T-helper 1 cell treated with Interleukin-12 subunit alpha and Interleukin-12 subunit beta and Interleukin-4 antibody, amounts not matched to agents 30 ng/mL and 1 ng/mL, for 36 hours (primary cell): ENCODE data around the gene SSPN. TPM values are rescaled to one million over a fixed set of nuclear protein-coding genes. Genes with fewer than 3 reads are reported as not detected.

Experiments used
- intact Hi-C: fragments of 100-400 bp; cut with micrococcal nuclease; formaldehyde crosslinking; loops from one replicate; pipeline ENCODE4 v1.15.1; 2024
- total RNA-seq: library from RNA; stranded (reverse); gene quantifications from 2 replicates; pipeline ENCODE4 v1.2.3, GENCODE V29; 2022

Gene SSPN, protein sequence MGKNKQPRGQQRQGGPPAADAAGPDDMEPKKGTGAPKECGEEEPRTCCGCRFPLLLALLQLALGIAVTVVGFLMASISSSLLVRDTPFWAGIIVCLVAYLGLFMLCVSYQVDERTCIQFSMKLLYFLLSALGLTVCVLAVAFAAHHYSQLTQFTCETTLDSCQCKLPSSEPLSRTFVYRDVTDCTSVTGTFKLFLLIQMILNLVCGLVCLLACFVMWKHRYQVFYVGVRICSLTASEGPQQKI
- not detected in 2 replicates for total RNA-seq

DNA sequence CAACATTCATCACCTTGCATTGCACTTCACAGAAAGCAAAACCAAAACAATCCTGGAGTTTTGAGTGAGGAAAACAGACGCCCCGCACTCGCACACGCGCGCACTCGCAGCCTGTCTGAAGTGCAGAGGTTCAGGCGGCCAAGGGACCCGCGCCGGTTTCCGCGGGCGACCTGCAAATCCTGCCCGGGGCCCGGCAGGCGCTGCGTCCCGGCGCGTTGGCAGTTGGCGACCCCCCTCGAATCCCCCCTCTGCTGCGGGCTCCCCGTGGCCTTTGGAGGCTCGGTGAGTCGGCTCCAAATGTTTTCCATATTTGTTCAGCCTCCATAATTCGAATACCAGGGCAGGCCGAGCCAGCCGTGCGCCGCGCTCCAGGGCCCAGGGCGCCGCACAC is at the start of gene SSPN:
TSS of gene SSPN (plus strand) at position 324 of the 391 bp plus-strand sequence. CDS start 100 bp downstream, outside the sequence.
- intact Hi-C loops = no loop called here

DNA sequence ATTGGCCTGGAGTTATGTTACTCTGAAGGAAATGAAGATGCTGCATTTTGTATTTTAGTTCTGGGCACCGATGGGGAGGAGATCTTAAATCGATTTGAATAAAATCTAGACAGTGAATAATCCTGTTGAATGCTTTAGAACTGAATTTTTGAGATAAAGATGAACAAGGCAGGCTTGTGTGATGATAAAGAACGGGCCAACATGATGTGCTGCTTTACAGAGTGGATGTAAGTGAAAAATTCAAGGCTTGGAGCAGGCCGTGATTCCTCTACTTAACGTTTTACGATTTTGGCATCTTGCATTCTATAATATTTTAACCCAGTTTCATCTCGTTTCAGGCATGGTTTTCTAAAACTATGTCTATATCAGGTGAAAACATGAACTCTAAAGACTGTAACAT is 47.1 kb upstream of the SSPN start:
- intact Hi-C loops = no loop called here

DNA sequence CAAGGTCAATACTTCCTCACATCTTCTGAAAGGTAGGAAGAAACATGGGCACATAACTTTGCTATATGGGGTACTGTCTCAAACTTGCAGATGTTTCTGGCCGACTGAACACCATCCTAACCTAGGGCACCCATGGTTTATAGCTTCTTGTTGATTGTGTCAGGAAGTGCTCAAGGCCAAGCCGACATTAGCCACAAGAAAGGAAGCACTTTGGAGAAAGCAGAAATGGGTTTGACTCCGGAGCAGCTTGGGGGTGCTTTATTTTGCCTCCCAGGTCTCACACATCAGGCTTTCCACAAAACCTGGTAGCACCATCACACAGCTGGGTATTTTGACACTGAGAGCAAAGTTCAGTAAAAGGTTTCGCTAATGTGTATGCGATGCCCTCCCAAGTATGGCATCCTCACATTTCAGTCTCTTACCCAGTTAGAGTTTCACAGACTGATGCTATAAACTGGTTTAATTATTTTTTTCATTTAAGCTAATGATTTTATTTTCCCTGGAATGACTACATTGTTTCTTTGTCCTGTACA is 45.3 kb upstream of the SSPN start:
- intact Hi-C loops = no loop called here

DNA sequence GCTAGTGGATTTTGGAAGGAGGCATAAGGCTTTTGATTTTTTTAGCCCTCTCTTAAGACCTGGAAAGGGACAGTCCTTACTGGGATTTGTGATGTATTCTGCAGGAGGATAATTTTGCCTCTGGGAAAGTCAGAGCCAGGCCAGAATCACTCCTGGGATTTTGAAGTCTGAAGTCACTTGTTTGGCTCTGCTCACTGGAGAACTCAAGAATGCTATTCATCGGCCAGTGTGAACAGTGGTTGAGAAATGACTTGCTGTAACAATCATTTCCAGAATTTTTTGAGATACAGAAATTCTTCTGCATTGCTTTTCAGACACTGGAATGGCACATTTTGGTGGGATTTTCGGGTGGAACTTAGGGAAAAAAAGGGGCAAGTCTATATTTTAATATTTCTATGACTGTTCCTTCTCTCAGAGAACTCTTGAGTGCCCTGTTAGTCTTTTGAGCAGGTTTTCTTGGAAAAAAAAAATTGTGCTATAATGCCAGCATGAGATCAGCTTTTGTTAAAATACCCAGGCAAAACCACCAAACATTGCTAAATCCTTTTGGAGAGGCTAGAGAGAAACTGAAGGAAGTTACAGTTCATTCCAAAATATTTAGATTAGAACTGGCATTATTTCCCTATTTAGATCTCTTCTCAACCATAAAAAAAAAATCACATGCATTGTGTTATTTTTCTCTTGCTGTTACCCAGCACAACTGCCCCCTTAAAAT is 44.5 kb upstream of the SSPN start:
- intact Hi-C loops = no loop called here

DNA sequence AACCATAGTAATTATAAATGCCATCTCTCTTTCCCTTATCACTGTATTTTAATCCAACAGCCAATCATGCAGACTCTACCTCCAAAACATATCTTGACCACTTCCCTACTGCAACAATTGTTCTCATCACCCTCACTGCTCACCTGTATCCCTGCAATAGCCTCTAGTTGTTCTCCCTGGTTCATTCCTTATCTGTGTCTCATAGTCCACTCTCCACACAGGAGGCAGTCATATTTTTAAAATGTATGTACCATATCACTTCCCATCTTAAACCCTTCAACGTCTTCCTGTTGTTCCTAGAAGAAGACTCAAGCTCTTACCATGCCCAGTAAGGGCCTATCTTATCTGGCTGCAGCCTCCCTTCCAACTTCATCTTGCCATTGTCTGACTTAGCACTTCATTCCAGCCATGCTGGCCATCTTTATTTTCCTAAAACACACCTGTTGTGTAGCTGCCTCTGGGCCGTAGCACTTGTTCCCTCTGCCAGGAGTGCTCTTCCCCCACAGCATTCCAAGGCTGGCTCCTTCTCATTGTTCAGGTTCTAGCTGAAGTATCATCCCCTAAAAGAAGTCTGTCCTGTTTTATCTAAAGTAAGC is 42.8 kb upstream of the SSPN start:
- intact Hi-C loops = no loop called here

DNA sequence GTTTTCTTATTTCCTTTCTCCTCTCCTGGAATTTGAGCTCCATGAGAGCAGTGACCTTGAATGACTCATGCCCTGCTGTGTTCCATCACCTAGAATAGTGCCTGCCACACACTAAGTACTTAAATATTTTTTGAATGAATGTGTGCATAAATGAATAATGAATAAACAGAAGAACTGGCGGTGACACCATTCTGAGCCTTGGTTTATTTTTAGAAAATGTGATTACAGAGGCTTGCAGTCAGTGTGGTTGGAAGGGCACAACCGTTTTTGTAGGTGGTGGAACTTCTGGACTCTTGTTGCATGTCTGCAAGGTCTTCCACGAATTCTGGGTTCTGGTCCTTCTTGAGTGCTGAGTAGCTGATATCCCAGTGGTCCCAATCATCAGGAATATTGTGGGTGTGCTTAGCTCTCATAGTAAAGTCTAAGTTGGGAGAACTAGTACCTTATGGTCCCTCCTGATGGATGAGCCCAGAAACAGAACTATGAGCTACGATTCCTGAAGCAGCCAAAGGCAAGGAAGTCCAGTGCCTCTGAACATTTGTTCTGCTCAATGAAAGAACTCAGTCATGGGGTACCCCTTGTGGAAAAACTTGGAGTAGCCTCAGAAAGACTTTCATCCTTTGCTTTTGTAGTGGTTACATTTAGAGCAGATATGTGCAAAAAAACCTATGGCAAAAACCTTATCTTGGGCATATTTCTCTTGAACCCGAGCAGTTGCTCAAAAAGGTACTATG is 41.8 kb upstream of the SSPN start:
- intact Hi-C loops = no loop called here

DNA sequence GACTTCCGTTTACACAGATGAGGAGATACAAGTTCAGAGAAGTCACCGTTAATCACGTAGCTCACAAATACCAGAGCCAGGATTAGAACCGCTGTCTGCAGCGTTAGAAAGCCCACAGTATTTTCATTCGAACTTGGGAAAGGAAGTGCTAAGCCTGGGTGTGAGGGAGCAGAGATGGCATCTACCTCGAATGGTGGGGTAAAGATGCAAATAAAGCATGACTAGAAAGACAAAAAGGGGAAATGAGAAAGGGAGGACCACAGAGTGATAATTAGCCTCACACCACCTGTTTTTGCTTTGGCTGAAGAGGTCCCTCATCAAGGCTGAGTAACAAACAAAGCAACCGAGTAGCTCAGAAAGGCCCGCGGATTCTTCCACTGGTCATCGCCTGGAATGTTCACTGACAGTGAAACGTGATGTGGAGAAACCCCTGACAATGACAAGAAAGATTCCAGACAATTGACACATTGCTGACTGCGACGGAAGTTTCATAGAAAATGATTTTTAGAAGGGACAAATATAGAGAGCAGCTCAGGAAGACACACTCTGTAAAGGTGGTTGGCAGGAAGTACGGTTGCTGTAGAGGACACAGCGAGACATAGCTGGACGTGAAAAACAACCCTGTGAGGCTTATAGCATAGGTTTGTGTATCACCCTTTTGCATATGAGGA is 39.0 kb upstream of the SSPN start:
- intact Hi-C loops = no loop called here

DNA sequence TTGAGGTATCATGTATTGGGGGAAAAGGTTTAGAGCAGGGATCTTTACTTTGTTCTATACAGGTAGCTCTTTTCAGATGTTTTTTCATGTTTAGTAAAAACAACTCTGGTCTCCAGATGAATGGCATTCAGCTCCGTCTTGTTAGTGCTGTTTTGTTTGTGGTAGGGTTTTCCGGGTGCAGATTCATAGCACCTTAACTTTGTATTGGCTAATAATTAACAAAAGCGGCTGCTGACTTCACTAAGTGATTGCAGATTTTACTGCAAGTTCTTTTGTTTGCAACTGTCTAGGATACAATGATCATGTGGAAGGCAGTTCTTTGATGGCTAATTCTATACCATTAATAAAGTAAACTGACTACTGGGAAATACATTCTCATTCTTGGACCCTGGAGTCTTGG is 38.4 kb upstream of the SSPN start:
- intact Hi-C loops = no loop called here

DNA sequence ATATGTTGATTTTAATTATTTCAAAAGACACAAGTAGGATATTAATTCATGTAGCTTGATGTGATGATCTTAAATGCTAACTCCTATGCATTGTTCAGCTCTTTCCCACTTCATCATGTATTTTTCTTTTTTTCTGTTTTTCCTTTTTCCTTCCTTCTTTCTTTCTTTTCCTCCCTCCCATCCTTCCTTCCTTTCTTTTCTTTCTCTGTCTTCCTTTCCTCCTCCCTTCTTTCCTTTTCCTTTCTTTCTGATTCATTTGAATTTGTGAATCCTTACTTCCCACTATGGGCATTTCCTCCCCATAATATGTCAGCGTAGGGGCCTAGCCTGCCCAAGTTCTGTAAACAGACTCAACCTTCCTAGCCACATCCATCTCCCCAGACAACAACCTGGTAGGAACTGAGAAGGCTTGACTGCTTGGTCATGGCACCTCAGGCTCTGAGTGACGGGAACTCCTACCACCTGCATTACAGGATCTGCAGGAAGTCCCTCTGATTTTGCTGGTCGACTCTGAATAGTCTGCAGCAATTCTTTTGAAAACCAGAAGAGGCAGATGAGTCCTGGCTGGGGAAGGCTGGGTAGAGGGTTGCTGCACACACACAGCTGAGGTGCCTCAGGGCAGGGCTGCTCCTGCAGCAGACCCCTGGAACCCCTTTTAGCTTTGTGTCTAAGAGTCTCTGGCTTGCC is 37.2 kb upstream of the SSPN start:
- intact Hi-C loops = no loop called here

DNA sequence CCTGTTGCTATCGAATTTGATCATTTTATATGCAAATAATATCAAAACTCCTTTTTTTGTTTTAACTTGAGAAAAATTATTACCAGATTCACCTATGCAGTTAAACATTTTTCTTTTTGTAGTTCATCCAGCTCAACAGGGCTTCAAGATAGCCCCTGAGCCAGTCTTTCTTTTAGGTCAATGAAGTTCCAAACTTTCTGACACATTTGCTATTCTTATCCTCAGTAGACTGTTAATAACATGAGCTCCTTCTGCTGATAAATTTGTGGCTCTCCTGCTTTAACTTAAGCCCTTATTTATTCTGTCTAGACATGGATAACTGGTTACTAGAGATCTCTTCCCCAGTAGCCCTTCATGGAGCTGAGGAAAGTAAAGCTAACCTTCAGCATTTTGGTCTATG is 33.2 kb upstream of the SSPN start:
- intact Hi-C loops = no loop called here

DNA sequence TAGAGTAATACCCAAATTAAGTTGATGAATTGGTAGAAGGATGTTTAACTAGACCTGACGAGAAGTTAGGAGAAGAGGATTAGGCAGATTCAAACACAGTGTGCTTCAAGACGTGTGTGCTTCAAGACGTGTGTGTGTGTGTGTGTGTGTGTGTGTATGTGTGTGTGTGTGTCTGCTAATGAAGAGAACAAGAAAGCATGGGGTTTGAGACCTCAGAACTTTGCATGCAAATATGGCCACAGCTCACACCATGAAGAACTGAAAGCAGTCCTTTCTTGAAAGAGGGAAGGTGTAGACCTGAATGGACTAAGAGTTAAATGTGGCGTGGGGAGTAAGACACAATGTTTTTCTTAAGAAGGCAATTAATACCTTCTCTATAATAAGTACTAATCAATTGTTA is 32.5 kb upstream of the SSPN start:
- intact Hi-C loops = no loop called here

DNA sequence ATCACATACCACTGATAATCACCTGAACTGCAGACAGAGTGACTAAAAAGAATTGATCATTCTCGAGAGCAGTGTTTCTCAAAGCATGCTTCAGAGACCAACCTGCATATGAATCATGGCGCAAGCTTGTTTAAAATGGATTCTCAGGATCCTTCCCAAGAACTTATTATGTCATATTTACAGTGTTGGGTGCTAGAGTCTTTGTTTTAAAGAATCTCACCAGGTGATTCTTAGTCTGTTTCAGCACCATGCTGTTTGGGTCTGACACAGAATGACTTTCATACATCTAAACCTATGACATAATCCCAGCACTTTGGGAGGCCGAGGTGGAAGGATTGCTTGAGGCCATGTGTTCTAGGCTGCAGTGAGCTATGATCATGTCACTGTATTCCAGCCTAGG is 31.3 kb upstream of the SSPN start:
- intact Hi-C loops = no loop called here

DNA sequence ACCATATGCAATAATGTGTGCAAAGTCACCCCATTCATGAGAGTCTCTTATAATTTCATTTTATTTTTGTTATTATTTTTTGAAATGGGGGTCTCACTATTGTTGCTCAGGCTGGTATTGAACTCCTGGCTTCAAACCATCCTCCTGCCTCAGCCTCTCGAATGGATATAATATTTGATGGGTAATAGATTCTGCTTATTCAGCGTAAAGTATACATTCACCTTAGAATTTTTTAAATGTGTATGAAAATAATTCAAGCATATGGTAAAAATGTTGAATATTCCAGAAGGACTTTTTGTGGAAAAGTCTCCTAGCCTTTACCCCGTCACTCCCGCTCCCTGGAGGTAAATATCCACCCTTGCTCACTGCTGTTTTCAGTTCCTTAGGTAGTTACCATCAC is 23.4 kb upstream of the SSPN start:
- intact Hi-C loops = no loop called here

DNA sequence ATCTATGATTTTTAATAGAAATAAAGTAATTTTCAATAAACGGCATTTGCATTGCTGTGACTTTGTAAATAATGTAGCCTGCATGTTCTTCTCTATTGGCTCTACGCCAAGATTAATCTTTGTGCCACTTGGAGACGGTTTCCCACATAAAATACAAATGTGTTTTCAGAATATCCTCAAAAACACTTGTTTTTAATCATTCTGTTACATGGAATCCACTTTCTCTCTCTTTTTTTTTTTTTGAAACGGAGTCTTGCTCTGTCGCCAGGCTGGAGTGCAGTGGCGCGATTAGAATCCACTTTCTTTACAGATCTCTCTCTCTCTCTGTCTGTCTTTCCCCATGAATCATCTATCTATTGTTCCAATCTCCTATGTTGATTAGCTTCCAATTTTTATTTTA is 22.8 kb upstream of the SSPN start:
- intact Hi-C loops = no loop called here

DNA sequence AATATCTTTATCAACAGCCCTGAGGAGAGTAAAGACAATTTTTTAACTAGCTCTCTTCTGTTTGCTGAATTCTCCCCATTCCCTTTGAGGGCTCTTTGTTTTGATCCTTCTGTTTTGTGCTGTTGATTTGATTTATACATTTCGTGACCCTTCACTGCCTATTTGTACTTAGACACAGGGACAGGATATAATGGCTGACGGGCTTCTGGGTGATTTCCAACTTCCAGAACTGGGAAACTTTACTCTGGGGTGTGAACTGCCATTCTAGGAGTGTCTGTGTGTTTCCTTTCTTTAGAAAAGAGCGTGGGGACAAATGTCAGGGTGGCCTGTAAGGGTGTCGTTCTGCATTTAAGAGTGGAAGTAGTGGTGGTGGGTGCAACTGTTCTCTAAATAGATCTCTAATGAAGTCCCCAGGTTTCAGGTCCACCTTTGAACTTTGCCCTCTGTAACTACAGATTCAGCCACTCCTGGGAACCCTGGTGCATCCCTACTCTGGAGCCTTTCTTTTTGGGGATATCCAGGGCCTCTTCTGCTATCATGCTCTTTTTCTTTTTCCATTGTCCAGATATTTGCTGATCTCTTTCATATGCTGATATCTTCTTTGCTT is 22.3 kb upstream of the SSPN start:
- intact Hi-C loops = no loop called here

DNA sequence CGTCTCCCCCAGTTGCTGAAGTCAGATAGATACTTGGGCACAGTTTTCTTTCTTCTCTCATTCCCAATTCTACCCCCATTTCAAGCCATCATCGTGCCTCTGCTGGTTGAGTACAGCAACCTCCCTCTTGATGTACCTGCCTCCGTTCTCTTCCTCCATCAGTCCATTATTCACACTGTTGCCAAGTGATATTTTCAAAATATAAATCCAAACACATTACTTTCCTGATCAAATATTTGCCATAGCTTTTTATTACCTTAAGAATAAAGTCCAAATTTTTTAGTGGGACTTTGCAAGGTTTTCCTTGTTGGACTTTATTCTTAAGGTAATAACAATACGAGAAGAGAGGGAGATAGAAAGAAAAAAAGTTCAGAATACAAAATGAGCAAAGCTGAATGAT is 18.6 kb upstream of the SSPN start:
- intact Hi-C loops = no loop called here

DNA sequence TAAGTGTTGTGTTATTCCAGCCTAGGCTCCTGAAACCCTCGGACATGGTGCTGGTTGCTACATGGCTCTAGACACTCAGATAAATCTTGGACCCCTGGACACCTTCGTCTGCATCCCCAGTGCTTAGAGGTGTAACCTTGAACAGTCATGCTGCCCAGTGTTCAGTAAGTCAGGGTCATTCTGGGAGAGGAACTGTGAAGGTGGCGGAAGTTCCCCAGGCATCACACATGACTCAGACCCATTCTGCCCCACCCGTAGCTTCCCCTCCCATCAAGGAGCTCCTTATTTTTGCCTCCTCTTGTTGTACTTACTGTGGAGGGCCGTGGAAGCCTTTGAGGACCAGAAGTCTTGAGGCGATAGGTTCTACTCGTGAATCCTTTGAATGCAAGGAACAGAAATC is 18.1 kb upstream of the SSPN start:
- intact Hi-C loops = no loop called here

DNA sequence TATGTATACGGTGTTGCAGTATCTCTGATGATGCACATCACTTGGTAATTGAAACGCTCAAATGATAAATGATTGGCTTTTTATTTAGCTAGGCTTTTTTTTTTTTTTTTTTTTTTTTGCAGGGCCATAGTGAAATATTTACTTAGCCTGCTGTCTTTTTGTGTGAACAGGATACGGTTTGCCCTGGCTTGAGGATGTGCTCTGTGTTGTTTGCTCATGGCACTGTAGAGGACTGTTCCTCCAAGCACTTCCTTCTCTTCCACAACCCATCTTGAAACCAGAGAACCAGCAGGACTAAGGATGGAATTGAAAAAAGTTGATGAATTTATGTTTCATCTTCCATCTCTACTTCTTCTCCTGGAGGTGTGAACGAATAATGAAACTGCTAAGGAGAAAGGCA is 15.5 kb upstream of the SSPN start:
- intact Hi-C loops = no loop called here

DNA sequence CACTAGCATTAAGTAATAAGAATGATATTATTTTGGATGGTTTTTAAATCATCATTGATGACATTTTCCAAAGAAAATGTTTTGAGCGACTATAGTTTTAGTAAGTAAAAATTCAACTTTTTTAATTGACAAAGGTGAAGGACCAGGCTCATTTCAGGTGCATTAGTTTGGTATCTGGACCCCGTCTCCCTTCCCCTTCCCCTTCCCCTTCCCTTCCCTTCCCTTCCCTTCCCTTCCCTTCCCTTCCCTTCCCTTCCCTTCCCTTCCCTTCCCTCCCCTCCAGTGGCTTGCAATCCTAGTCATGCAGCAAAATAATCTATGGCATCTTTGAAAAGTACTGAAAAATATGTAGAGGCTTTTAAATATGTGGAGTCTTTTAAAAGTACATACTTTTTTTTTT is 13.0 kb upstream of the SSPN start:
- intact Hi-C loops = no loop called here

DNA sequence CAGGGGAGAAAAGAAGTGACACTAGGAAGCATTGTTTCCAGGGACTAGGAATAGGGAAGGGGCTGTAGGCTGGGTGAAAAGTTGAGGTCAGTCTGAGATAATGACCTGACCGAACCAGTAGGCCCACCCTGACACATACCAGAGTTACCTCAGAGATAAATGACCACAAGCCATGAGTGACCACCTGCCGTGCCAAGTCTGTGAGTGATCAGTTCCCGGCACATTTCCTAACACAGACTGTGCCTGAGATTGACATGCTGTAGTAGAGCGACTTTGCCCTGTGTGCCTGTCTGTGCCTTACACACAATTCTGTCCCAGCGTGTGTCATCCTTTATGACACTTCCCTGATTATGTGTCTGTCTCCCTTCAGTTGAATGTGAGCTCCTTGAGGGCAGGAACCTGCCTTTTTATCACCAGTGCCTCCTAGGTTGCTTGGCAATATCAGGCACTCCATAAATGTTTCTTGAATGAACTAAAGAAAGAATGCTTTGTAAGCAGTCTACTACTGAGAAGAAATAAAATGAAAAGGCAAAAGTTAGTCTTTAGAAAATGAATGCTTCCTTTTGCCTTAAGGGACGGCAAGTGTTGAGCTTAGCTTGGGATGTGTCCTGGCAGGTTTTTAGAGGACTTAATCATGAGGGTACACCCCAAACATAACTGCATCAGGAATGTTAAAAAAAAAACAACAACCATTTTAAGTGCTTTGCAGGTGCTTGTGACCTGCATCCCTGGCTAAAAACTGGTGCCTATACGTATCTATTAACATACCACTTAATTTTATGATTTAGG is 9.6 kb upstream of the SSPN start:
- intact Hi-C loops = no loop called here
